GM19193 (cell line): ENCODE results near the gene IL13.

Experiments
- POLR2A ChIP-seq: IDR thresholded peaks from 4 replicates; pipeline ENCODE4 v1.6.1; 2011; ENCODE audit not compliant: insufficient read depth, insufficient read length; ENCODE audit errors: extremely low read depth

IL13 gene

GRCh38 chr5:132674671-132675506 lies 16.9 kb downstream of the IL13 start:
- TF ChIP-seq POLR2A = peak; percentile 64

GRCh38 chr5:132675936-132676689 lies 18.1 kb downstream of the IL13 start:
- no peak for TF ChIP-seq POLR2A

DNA sequence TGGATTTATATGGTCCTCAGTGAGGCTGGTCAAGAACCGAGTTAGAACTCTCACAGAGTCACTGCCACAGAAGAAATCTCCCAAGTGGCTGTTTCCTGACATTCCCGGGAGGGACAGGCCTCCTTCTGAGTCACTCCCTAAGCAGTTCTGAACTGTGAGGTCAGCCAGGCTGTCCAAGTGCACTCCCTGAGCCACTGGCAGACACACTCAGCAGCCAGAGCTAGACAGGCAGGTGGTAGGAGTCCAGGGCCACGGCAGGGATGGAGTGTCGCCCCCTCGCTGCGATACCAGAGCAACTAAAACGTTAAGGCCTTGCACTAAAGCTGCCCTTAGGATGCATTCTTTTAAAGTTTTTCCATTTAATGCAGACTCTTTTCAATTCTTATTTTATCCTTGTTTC lies 19.2 kb downstream of the IL13 start:
- TF ChIP-seq POLR2A = no peak

DNA sequence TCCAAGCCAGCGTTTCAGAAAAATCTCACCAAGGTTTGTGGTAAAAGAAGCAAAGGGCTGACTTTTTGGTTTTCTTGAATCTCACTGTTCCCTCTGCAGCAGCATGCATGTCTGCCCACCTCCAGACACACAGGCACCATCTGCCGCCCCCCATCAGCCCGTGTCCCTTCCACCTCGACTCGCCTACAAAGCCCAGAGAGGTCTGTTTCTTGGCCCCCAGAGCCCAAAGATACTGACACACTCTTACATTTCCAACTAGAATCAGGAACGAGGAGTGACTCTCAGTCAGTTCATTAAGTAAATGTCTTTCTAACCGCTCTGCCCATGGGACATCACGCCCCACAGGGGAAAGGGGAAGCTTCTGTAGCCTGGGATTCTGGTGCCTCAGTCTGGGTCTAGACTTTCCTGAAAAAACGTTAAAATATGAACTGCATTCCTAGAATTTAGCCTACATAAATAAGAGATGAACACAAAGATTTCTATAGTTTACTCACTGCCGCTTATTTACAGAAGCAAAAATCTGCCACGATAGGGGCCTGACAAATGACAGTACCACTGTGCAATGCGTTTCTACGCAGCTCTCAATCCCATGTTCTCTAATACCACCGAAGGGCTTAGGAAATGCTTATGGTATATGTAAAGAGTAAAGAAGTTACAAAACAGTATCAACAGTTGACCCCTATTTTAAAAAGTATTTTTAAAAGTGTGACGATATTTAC lies 19.9 kb downstream of the IL13 start:
- no peak for TF ChIP-seq POLR2A

DNA sequence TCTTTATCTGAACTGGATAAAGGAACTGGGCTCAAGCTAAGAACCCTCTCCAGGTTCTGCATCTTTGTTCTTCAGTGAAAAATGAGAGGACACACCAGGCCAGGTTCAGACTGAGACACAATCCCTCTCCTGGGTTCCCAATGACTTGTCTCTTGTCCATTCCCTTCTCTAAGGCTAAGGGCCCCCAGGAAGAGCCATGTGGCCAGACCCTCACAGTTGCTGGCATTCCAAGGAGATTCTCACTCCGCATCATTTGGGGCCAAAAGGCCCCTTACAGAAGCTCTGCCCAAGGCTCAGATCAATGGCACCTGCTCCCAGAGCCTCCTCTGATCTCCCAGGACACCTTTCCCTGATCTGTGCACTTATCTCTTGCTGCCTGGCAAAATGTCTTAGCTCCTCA lies 20.8 kb downstream of the IL13 start:
- TF ChIP-seq POLR2A = no peak

- TF ChIP-seq POLR2A = no peak
Observed at GRCh38 chr5:132679166-132679565, 21.2 kb downstream of the IL13 start.

DNA sequence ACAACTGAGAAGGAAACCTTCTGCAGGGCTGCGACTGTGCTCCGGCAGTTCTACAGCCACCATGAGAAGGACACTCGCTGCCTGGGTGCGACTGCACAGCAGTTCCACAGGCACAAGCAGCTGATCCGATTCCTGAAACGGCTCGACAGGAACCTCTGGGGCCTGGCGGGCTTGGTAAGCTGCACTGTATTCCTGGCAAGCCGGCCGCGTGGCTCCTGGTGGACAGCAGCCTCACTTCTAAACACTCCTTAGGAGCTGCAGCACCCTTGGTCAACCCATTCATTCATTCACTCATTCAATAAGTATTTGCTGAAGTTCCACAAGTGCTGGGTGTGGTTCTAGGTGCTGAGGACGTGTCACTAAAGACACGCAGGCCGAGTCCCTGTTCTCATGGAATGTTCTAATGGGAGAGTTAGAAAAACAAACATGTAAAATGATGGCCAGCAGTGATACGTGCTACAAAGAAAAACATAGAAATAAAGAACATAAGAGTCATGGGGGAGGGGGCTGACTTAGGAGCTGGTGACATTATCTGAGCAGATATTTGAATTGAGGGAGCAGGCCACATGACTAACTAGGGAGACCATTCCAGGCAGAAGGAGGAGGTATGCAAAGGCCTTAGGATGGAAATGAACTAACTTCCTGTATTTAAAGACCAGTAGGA lies 21.9 kb downstream of the IL13 start:
- no peak for TF ChIP-seq POLR2A

- no peak for TF ChIP-seq POLR2A
Observed at GRCh38 chr5:132680780-132681475, 23.0 kb downstream of the IL13 start.

GRCh38 chr5:132681476-132681831 lies 23.5 kb downstream of the IL13 start:
- no peak for TF ChIP-seq POLR2A

DNA sequence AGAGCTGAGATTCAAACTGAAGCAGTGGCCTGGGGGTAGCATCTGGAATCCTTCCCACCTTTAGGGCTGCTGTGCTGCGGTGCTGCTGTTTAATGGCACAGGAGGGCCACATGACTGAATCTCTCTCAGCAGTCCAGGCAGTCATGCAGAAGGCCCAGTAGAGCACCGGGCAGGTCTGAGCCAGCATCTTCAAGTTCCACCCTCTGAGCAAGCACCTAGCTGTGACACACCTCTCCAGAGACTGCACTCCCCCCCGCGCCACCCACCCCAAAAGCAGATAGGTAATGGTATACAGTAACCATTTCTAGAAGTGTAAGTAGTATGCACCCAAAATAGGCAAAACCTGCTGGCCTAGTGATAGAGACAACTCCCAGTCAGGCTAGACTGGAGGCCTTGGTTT lies 24.0 kb downstream of the IL13 start:
- no peak for TF ChIP-seq POLR2A

GRCh38 chr5:132684491-132684890 lies 26.5 kb downstream of the IL13 start:
- no peak for TF ChIP-seq POLR2A

GRCh38 chr5:132684922-132685720 lies 27.1 kb downstream of the IL13 start:
- no peak for TF ChIP-seq POLR2A

DNA sequence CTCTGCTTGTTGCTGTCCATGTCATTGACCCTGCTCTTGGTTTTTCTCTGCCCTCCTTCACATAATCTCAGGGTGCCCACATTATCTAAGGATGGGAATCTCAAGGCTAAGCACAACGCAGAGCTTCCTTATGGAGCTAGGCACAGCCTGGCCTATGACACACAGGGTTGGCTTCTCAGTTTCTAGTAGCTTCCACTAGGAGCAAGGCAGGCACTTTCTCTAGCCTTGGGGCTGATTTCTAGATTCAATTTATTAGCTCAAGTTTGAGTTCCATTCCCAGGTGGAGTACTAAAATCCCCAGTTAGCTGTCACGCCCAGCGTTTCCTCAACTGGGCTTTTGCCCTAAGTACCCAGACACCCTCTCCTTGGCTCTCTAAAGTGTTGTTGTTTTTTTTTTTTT lies 28.2 kb downstream of the IL13 start:
- no peak for TF ChIP-seq POLR2A

GRCh38 chr5:132687995-132688394 lies 30.0 kb downstream of the IL13 start:
- no peak for TF ChIP-seq POLR2A
